T47D (cell line): ENCODE data around the gene PLEKHA3.

ENCODE experiments used
- DNase-seq, 2 experiments: peaks; one replicate each; pipeline versions ENCODE4 v3.0.0 to v3.0.0-alpha.2; 2011 to 2012; ENCODE audit warnings: low read depth in 1 of 2, low spot score in 1 of 2
- JUND ChIP-seq: IDR thresholded peaks from 2 replicates; pipeline ENCODE4 v1.6.1; 2012; ENCODE audit warnings: low read depth
- in situ Hi-C: cut with HindIII; loops from 2 replicates; pipeline ENCODE4 v1.10.0; 2016; ENCODE audit warnings: low sequenced_read_pairs, low pct_unique_long_range_greater_than_20kb

The PLEKHA3 gene

DNA sequence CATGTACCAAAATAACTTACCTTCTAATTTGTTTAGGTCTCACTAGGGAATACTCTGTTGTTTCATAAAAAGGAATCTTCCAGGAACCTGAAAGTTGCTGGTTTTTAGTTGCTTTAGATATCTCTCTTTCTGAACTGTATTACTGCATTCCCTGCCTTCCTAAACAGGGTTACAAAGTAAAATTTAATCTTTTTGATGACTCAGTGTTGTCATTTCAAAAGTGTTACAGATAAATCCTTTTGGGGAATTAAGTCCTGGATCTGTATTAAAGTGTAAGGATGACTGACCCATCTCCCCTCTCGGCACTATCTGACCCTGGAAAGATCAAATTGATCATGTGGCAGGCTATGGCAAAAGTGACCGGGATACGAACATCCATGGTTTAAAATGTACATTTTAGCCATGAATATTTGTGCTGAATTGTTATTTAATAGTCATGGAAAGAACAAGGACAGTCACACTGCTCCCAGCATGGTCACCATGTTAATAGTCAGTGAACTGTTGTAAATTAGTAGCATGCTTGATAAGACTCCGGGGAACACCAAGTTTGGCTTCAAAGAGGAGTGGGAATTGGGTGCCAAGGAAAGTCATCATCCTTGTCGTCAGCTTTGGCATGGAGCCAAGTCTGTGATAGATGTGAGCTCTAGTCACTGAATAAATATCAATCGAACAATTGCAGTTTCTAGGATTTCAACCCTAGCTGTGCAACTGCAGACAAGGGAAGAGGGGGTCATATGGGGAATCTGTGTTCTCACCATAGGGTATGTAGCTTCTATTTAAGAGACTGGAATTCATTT lies 4.2 kb downstream of the PLEKHA3 start:
- no peak for DNase-seq

DNA sequence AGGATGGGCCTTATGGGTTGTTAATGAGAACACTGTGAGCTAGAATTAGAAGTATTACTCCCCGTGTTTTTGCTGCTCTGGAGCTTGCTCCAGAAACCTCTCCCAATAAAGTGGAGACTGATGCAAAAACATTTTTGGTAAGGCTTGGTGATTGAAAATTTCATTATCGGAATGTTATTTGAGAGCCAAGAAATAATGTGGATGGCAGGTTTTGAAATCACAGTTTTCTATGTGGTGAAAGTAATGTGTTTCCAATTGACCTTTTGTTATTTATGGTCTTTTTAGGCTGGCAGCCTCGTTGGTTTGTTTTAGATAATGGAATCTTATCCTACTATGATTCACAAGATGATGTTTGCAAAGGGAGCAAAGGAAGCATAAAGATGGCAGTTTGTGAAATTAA lies 5.1 kb downstream of the PLEKHA3 start:
- no peak for TF ChIP-seq JUND
- in situ Hi-C loops = no loop called here
- DNase-seq = no peak

More for the DNA sequence above, 4.2 kb downstream of the PLEKHA3 start:
- in situ Hi-C loops = no loop called here
- TF ChIP-seq JUND = no peak

GRCh38 chr2:178491612-178492011 lies 11.4 kb downstream of the PLEKHA3 start:
- no peak for TF ChIP-seq JUND

DNA sequence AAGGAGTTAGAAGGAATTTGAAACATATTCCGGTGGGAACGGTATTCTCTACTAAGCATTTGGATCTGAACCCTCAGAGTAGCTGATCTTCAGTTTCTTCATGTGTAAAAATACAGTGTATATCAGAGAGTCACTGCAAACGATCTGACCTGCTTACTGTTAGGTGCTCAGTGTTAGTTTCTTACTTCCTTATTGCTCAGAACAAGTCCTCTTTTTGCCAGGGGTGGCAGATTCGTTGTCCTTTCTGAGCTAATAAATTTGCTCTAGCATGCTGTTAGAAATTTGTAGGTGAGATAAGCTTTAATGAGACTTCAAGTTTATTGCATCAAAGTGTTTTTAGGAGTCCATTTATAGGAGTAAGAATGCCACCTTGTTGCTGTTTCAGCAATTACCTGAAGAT lies 15.8 kb downstream of the PLEKHA3 start:
- TF ChIP-seq JUND = no peak
- DNase-seq = no peak
- in situ Hi-C loops = no loop called here

More at GRCh38 chr2:178491612-178492011, 11.4 kb downstream of the PLEKHA3 start:
- no peak for DNase-seq
- in situ Hi-C loops = no loop called here

DNA sequence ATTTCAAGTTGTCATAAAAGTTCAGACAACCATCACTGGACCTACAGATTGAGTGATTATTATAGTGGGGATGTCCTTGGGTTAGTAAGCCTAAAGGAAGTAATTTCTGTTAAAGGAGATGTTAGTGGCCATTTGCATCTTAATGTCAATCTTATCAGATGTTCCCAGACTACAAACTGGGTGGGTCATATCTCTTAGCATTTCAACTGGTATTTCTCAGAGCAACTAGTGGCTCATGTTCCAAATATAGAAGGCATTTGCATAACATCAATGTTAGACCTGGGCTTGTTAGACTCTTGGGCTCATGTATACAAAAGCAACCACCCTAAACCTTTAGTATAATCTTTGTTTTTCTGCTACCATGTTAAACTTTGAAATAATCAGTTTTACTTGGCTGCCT lies 17.9 kb downstream of the PLEKHA3 start:
- in situ Hi-C loops = no loop called here
- DNase-seq = no peak
- no peak for TF ChIP-seq JUND

DNA sequence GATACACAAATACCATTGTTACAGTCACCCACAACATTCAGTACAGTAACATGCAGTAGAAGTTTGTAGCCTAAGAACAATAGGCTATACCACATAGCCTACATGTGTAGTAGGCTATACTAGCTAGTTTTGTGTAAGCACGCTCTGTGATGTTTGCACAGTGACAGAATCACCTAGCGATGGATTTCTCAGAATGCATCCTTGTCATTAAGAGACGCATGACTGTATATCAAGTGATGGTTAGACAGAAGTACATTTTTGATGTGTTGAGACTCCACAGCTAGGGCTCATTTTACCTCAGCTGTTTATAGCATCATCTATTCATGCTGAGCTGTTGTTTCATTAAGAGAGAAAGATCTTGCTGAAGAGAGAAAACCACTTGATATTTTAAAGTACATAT lies 19.4 kb downstream of the PLEKHA3 start:
- TF ChIP-seq JUND = no peak
- DNase-seq = no peak
- in situ Hi-C loops = no loop called here

DNA sequence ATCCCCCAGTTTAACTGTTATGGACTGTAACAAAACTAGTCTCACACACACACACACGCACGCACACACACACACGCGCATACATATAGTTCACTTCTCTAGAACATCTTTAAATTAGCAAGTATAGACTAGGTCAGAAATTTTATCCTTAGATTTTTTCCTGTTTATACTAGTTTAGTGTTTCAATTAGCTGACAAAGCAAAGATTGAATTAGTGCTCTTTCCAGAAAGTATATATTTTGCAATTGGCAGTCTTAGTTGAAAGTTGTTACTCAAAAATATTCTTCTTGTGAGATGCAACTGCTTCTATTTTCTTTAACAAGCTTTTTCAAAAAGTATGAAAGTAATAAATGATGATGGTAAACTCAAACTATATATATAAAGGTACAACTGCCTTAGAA lies 22.5 kb downstream of the PLEKHA3 start:
- in situ Hi-C loops = no loop called here
- TF ChIP-seq JUND = no peak
- no peak for DNase-seq

DNA sequence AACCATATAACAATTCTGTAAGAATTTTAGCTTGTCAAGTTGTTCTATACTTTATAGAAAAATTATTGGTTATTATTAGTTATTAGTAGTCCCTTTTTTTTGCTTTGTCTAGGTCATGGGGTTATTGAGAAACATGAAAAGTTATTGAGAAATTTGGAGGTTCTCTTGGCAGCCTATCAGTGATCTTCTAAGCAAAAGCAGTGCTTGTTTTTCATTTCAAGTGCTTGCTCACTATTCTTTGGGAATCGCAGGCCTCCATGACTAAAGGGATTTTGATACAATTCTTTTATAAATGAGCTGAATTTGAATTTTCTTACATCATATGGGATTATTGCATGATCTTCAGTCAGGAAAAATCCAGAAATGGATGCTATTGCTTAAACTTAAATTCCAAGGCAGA lies 25.8 kb downstream of the PLEKHA3 start:
- no peak for TF ChIP-seq JUND
- no peak for DNase-seq
- in situ Hi-C loops = no loop called here

- no peak for TF ChIP-seq JUND
- DNase-seq = no peak
- in situ Hi-C loops = no loop called here
Measured at GRCh38 chr2:178506524-178506923, 26.3 kb downstream of the PLEKHA3 start.

- DNase-seq = no peak
- no peak for TF ChIP-seq JUND
- in situ Hi-C loops = no loop called here
Measured at GRCh38 chr2:178506949-178507348, 26.7 kb downstream of the PLEKHA3 start.

- TF ChIP-seq JUND = no peak
- DNase-seq = no peak
- in situ Hi-C loops = no loop called here
Measured at GRCh38 chr2:178508646-178509045, 28.4 kb downstream of the PLEKHA3 start.

GRCh38 chr2:178510384-178510783 lies 30.1 kb downstream of the PLEKHA3 start:
- in situ Hi-C loops = no loop called here
- no peak for TF ChIP-seq JUND
- DNase-seq = no peak

GRCh38 chr2:178512484-178512883 lies 32.2 kb downstream of the PLEKHA3 start:
- in situ Hi-C loops = no loop called here
- no peak for DNase-seq
- no peak for TF ChIP-seq JUND

DNA sequence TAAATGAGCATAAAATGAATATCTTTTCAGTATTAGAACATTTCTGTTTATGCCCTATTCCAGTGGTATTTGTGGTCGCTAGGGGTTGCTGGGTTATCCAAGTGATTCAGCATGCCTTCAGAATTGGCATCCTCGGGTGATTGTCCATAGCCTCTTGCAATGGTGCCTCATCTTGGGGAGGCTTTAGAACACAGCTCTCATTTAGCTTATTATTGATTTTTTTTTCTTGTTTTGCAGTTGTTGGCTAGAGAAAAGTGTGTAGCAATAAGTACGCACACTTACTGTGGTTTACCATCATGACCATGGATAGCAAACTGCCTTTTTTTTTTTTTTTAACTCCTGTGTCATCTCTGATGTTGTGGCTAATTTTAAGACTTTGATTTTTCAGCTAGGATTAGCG lies 33.6 kb downstream of the PLEKHA3 start:
- in situ Hi-C loops = no loop called here
- no peak for DNase-seq
- no peak for TF ChIP-seq JUND
